ELF-1 (cell line): Measurements from ENCODE around the gene EIF5A.
"Not testable (repeated sequence)": the region's sequence is repeated elsewhere in the genome, so short reads cannot be mapped to it uniquely, and the experiment has no call there.

Experiments
- DNase-seq: peaks from one replicate; pipeline ENCODE4 v3.0.0-alpha.2; 2016; ENCODE audit warnings: low read depth, low spot score

Gene EIF5A

DNA sequence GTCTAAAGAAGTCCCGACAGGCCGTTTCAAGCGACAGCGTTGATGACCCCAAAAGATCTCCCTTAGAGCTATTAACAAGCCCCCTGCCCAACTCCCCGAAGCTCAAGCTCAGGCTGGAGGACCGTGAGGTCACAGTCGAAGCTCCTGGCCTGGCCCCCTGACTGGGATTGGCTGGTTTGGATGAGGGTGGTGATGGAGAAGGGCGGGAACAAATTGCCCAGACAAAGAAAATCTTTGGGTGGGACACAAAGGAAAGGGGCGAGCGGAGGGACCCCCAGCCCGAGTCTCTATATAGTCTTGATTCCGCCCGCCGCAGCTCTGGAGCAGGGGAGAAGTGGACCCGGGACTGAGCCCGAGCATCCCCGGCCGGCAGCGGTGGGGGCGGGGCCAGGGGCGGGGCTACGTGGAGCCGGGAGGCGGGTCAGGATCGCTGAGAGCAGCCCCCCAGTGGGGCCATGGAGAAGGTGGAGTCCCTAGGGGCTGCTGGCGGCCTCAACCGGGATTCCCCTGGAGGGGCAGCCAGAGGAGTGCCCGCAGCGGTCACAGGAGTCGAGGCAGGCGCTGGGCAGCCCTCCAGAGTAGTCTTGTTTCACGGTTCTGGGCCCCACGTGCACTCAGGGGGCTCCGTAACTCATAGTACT lies 22.7 kb downstream of the EIF5A start:
- peak; percentile 93 for DNase-seq

GRCh38 chr17:7330638-7331015 lies 23.2 kb downstream of the EIF5A start:
- DNase-seq, result no peak

GRCh38 chr17:7332111-7332510 lies 24.7 kb downstream of the EIF5A start:
- DNase-seq, result no peak

DNA sequence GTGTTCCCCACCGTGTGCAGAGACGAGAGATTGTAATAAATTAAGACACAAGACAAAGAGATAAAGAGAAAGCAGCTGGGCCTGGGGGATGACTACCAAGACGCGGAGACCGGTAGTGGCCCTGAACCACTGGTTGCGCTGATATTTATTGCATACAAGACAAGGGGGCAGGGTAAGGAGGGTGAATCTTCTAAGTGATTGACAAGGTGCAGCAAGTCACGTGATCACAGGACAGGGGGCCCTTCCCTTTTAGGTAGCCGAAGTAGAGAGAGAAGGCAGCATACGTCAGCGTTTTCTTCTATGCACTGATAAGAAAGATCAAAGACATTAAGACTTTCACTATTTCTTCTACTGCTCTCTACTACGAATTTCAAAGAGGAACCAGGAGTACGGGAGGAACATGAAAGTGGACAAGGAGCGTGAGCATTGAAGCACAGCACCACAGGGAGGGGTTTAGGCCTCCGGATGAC lies 25.2 kb downstream of the EIF5A start:
- DNase-seq, result not testable (repeated sequence)

DNA sequence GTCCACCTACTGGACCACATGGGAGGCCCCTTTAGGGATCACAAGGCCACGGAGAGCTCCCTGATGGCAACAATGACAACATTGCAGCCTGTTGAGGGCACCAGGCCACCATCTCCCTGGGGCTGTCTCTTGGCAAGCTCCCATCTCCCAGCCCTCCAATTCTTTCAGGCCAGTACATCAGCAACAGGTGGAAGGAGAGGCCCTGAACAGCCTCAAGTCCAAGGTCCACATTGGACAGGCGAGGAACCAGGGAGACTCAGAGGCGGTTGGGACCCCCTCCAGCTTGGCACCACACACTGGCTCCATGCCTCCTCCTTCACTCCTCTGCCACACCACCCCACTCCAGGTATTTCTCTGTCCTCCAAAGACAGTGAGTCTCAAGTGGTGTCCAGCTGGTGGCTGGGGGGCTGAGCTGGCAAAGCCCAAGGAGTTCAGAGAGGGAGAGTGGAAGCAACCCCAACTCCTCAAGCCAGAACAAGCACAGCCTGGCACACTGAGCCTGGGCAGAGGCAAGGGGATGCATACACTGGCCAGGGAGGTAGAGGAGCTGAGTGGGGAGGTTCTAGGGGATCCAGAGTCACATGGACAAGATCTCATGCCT lies 27.6 kb downstream of the EIF5A start:
- no peak for DNase-seq

DNA sequence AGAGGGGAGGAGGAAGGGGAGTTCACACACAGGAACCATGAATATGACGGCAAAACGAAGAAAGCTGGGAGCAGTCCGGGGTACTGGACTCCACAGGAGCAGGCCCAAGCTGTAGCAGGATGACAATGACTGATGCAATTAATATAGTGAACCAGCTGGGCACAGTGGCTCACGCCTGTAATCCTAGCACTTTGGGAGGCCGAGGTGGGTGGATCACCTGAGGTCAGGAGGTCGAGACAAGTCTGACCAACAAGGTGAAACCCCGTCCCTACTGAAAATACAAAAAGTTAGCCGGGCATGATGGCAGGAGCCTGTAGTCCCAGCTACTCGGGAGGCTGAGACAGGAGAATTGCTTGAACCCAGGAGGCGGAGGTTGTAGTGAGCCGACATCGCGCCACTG lies 28.3 kb downstream of the EIF5A start:
- not testable (repeated sequence) for DNase-seq

GRCh38 chr17:7336240-7337175 lies 29.1 kb downstream of the EIF5A start, which contains the start of gene ACAP1:
TSS of gene ACAP1 (plus strand) at chr17:7336529. CDS start at chr17:7336735, 206 bp downstream.
- no peak for DNase-seq

- not testable (repeated sequence) for DNase-seq
Measured at GRCh38 chr17:7337600-7337999, 30.2 kb downstream of the EIF5A start.

GRCh38 chr17:7340179-7340578 lies 32.8 kb downstream of the EIF5A start:
- no peak for DNase-seq

GRCh38 chr17:7341842-7342241 lies 34.4 kb downstream of the EIF5A start:
- DNase-seq, result no peak

DNA sequence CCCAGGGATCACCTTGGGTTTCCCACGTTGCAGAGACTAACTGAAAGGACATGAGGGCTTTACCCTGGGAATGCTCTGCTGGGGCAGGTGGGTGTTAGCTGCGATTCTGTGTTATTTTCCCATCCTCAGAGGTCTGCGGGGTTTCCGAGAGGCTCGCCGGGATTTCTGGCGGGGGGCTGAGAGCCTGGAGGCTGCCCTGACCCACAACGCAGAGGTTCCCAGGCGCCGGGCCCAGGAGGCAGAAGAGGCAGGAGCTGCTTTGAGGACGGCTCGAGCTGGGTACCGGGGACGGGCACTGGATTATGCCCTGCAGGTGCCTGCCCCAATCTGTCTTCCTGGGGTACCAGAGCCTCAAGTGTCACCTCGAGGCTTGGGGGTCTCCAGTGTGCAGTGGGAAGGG lies 35.8 kb downstream of the EIF5A start:
- no peak for DNase-seq

DNA sequence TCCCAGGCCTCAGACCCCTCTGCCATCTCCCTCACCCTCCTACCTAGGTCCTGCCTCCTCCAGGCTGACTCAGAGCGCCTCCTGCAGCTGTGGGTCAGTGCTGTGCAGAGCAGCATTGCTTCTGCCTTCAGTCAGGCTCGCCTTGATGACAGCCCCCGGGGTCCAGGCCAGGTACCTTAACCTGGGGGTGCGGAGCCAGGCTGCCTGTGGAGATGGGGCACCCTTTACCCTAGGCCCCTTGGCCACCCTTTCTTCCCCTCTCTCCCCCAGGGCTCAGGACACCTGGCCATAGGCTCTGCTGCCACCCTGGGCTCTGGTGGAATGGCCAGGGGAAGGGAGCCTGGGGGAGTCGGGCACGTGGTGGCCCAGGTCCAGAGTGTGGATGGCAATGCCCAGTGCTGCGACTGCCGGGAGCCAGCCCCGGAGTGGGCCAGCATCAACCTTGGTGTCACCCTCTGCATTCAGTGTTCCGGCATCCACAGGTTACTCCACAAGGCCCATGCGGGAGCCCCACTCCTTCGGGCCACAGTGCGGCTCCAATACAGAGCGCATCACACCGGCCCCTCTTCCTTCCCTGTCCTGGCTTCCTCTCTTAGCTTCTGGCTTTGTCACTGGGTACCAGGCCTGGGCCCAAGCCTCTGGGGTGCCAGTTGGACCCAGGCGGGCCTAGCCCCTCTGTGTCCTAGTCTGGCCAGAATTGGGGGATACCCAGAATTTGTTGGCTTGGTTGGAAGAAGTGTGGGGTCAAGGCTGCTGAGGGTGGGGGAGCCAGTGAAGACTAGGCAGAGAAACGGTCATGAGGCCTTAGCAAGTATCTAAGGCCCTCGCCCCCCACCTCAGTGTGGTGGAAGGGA lies 39.6 kb downstream of the EIF5A start:
- no peak for DNase-seq

DNA sequence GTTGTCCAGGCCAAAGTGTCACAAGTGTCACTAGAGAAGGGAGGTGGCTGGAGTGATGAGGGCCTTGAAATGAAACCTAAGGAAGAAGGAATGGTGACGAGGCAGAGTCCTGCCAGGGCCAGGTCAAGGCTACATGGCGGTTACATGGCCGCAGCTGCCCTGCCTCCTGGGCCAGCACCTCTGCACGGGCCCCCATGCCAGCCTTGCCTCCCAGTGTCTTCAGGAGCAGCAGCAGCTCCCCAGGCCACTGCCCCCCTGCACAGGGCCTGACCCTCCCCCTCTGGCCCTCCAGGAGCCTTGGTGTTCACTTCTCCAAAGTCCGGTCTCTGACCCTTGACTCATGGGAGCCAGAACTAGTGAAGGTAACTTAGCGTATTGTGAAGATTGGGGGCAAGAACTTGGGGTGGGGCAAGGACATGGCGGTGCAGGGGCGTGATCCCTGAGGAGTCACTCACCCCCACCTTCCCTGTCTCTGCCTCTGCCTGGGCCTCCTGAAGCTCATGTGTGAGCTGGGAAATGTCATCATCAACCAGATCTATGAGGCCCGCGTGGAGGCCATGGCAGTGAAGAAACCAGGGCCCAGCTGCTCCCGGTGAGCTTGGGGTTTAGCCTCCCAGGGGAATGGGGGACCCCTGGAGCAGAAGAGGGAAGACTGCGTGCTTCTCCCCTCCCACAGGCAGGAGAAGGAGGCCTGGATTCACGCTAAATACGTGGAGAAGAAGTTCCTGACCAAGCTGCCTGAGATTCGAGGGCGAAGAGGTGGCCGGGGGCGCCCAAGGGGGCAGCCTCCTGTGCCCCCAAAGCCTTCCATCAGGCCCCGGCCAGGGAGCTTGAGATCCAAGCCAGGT lies 40.4 kb downstream of the EIF5A start:
- no peak for DNase-seq

DNA sequence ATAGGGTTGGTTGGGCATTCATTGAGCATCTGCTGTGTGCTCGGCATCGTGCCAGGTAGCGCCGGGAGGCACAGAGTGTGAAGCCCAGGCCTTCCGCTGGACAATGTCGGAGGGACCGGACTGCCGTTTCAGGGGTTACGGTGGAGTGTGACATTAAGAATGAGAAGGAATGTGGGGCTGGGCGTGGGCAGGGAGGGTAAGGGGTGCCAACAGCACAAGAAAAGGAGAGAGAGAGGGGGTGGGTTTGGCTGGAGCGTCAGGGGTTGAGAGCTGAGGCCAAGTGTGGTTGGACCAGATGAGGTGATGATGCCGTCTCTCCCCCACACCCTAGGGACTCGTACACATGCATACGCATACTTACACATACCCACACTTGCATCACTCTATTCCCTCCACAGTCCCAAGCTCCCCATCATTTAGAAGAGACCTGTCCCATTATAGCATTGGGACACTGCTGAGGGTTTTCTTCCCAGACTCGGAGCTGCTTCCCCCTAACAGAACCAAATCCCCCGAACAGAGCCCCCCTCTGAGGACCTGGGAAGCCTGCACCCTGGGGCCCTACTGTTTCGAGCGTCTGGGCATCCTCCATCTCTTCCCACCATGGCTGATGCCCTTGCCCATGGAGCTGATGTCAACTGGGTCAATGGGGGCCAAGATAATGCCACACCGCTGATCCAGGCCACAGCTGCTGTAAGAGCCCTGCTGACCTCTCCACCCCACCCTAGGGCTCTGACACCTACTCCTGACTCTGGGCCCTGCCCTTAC lies 41.2 kb downstream of the EIF5A start:
- DNase-seq, result no peak

DNA sequence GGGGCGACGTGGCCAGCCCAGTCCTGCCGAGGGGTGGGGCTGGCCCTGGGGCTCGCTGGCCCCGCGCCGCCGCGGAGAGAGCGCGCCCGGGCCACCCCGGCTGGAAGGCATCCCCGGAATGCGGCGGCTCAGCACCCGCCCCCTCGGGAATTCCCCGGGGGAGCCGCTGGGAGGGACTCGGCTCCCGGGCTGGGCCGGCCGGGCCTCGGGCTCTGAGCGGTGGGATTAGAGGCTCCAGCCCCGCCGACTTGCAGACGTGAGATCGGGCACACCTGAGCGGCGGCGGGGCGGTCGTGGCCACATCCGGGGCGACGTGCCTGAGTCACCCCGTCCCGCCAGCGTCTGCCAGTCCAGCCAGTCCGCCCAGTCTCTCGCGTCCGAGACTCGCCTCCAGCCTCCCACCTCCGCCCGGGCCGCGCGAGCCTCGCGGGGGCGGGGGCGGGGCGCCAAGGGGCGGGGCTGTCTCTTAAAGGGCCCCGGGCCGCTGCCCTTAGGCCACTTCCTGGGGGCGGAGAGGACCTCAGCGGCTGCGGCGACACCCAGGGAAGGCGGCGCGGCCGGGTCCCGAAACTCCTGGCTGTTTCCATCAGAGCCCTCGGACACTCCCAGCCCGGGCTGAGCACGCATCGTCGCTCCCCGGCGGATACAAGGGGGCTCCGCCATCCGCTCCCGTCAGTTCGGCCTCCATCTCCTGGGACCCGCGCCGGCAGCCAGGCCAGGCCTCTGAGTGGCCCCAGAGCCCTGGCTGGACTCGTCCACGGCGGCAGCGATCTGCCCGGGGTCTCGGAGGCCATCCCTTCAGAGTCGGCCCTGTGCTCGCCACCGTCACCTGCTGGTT lies 44.5 kb downstream of the EIF5A start, which contains the start of gene KCTD11:
Gene KCTD11, plus strand, starts transcription at position 498 of the 838 bp plus-strand sequence.
- DNase-seq, result peak; percentile 94

DNA sequence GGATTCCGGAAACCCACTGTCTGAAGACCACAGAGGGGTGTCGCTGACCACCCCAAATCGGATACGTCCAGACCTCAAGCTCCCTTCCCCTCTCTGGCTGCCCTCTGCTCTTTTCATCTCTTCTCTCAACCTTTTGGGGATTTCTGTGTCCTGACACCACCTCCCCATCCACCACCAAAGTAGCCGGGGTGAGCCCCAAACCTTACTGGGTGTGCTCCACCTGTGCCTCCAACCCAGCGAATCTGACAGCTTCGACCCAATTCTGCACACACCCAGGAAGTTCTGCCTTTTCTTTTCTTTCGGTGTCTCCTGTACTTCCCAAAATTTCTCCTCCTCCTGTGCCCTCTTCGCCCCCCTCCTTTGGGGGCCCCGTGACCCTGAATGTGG lies 45.1 kb downstream of the EIF5A start:
- no peak for DNase-seq

DNA sequence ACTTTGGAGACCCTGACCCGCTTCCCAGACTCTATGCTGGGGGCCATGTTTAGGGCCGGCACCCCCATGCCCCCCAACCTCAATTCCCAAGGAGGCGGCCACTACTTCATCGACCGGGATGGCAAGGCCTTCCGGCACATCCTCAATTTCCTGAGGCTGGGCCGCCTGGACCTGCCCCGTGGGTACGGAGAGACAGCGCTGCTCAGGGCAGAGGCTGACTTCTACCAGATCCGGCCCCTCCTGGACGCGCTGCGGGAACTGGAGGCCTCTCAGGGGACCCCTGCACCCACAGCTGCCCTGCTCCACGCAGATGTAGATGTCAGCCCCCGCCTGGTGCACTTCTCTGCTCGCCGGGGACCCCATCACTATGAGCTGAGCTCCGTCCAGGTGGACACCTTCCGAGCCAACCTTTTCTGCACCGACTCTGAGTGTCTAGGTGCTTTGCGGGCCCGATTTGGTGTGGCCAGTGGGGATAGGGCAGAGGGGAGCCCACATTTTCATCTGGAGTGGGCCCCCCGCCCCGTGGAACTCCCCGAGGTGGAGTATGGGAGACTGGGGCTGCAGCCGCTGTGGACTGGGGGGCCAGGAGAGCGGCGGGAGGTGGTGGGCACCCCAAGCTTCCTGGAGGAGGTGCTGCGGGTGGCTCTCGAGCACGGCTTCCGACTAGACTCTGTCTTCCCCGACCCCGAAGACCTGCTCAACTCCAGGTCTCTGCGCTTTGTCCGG lies 45.6 kb downstream of the EIF5A start:
- DNase-seq, result no peak

GRCh38 chr17:7354262-7354843 lies 46.9 kb downstream of the EIF5A start:
- peak; percentile 36 for DNase-seq
